DOHH2 (cell line): ENCODE data around the gene KCNMA1.

Experiments used
- H3F3A ChIP-seq: fragments of 200-600 bp; sonication (generic), shearing (Covaris generic); 2 replicates; pipeline ENCODE4 v1.6.0; 2016; ENCODE audit warnings: antibody characterized with exemption, mild to moderate bottlenecking; ENCODE audit not compliant: control insufficient read depth, insufficient read depth
- H3K27ac ChIP-seq: fragments of 200-600 bp; sonication (generic); 2 replicates; pipeline ENCODE4 v1.5.1; 2014; ENCODE audit warnings: low read depth, mild to moderate bottlenecking, low read length, moderate library complexity
- H3K27me3 ChIP-seq: fragments of 200-600 bp; sonication (generic); 2 replicates; pipeline ENCODE4 v1.6.1; 2014; ENCODE audit warnings: mild to moderate bottlenecking, low read length, mixed read lengths; ENCODE audit not compliant: control insufficient read depth
- H3K36me3 ChIP-seq: fragments of 200-600 bp; sonication (generic); 2 replicates; pipeline ENCODE4 v1.6.1; 2014; ENCODE audit warnings: mild to moderate bottlenecking, low read length, moderate library complexity, mixed read lengths; ENCODE audit not compliant: control insufficient read depth
- H3K4me1 ChIP-seq: fragments of 200-600 bp; sonication (generic); 2 replicates; pipeline ENCODE4 v1.6.1; 2014; ENCODE audit warnings: mild to moderate bottlenecking, low read length, mixed read lengths; ENCODE audit not compliant: control insufficient read depth
- H3K4me2 ChIP-seq: fragments of 200-600 bp; sonication (generic); 2 replicates; pipeline ENCODE4 v1.6.0; 2014; ENCODE audit warnings: mild to moderate bottlenecking, low read length, moderate library complexity
- H3K4me3 ChIP-seq: fragments of 200-600 bp; sonication (generic); 2 replicates; pipeline ENCODE4 v1.5.1; 2014; ENCODE audit warnings: mild to moderate bottlenecking, low read length, mixed read lengths
- H3K79me2 ChIP-seq: fragments of 200-600 bp; sonication (generic); 2 replicates; pipeline ENCODE4 v1.6.1; 2014; ENCODE audit warnings: mild to moderate bottlenecking, low read length, mixed read lengths; ENCODE audit not compliant: control insufficient read depth
- H3K9me2 ChIP-seq: fragments of 200-600 bp; sonication (generic); replicated peaks from 2 replicates; pipeline ENCODE4 v1.6.1; 2014; ENCODE audit warnings: mild to moderate bottlenecking, low read length, mixed read lengths; ENCODE audit not compliant: control insufficient read depth
- H3K9me3 ChIP-seq: fragments of 200-600 bp; sonication (generic); 2 replicates; pipeline ENCODE4 v1.6.1; 2014; ENCODE audit warnings: antibody characterized with exemption, low read length, mixed read lengths; ENCODE audit not compliant: control insufficient read depth, insufficient read depth
- H4K20me1 ChIP-seq: fragments of 200-600 bp; sonication (generic); 2 replicates; pipeline ENCODE4 v1.6.0; 2014; ENCODE audit warnings: low read depth, mild to moderate bottlenecking, antibody characterized with exemption, low read length, moderate library complexity; ENCODE audit not compliant: control insufficient read depth, insufficient read depth
- EZH2phosphoT487 ChIP-seq: fragments of 200-600 bp; sonication (generic); IDR thresholded peaks from 2 replicates; pipeline ENCODE4 v1.6.1; 2017; ENCODE audit warnings: borderline replicate concordance, mild to moderate bottlenecking, antibody characterized with exemption, low read length, moderate library complexity, mixed read lengths
- TF ChIP-seq, protein P1 (sequence below): fragments of 200-600 bp; sonication (generic); IDR thresholded peaks from one replicate; pipeline ENCODE4 v1.5.1; 2014; ENCODE audit warnings: antibody characterized with exemption, mild to moderate bottlenecking, low read depth, low read length; ENCODE audit not compliant: poor library complexity, severe bottlenecking

Gene KCNMA1

DNA sequence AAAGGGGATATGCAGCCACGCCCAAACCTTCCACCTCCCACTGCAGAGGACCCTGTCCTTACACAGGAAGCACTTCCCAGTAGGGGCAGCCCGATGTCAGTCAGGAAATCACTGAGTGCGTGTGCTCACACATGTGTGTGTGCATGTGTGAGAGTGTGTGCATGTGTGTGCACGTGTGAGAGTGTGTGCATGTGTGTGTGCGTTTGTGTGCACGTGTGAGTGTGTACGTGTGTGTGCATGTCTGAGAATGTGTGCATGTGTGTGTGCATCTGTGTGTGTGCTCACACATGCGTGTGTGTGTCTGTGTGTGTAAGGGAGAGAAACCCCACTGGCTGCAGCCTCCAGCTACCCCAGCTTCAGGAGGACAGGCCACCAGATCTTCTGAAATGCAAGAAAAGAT lies 229.3 kb downstream of the KCNMA1 start:
- H3K36me3 ChIP-seq: no peaks in the 10 kb centered on the region
- no peaks in the 10 kb centered on the region for H3K9me2 ChIP-seq
- TF ChIP-seq EZH2phosphoT487: no peak
- TF ChIP-seq, protein P1, sequence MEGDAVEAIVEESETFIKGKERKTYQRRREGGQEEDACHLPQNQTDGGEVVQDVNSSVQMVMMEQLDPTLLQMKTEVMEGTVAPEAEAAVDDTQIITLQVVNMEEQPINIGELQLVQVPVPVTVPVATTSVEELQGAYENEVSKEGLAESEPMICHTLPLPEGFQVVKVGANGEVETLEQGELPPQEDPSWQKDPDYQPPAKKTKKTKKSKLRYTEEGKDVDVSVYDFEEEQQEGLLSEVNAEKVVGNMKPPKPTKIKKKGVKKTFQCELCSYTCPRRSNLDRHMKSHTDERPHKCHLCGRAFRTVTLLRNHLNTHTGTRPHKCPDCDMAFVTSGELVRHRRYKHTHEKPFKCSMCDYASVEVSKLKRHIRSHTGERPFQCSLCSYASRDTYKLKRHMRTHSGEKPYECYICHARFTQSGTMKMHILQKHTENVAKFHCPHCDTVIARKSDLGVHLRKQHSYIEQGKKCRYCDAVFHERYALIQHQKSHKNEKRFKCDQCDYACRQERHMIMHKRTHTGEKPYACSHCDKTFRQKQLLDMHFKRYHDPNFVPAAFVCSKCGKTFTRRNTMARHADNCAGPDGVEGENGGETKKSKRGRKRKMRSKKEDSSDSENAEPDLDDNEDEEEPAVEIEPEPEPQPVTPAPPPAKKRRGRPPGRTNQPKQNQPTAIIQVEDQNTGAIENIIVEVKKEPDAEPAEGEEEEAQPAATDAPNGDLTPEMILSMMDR: no peak
- H3K4me3 ChIP-seq: no peak overlapping the region
- H3K27ac ChIP-seq: no peak overlapping the region
- H4K20me1 ChIP-seq: no peaks in the 10 kb centered on the region
- no peaks in the 10 kb centered on the region for H3F3A ChIP-seq
- no peaks in the 10 kb centered on the region for H3K79me2 ChIP-seq
- no peak overlapping the region for H3K4me2 ChIP-seq
- peaks cover 3% of the 10 kb centered on the region for H3K27me3 ChIP-seq
- no peaks in the 10 kb centered on the region for H3K4me1 ChIP-seq
- no peaks in the 10 kb centered on the region for H3K9me3 ChIP-seq

DNA sequence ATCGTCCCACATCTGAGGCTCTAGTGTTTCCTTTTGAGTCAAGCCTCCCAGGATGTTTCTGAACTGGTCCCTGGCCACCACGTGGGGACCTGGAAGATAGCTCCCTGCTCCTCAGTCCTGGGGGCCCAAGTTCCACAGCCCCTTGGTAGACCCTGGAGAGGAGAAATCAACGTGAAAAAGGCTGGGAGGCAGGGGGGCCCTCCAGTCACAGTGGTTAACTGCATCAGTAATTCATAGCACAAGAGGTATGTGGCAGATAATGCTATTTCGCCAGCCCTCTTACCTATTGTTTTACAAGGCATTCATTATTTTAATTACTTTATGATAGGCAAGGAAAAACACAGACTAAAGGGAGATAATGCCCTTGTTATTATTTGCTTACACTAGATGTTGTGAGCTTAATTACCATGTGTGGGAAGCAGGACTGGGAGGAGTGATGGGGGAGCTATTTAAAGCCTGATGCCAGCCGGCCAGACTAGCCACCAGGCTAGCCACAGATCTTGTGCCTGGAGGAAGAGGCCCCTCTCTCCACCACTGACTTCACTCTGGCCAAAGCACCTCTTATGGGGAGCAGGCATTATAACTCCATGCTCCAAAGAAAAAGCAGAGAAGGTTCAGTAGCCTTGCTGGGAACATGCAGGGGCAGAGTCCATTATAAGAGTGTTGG lies 230.7 kb downstream of the KCNMA1 start:
- no peaks in the 10 kb centered on the region for H3F3A ChIP-seq
- peaks cover 3% of the 10 kb centered on the region for H3K27me3 ChIP-seq
- H3K36me3 ChIP-seq: no peaks in the 10 kb centered on the region
- no peak overlapping the region for H3K4me3 ChIP-seq
- no peaks in the 10 kb centered on the region for H4K20me1 ChIP-seq
- H3K27ac ChIP-seq: no peak overlapping the region
- no peaks in the 10 kb centered on the region for H3K9me3 ChIP-seq
- no peak for TF ChIP-seq EZH2phosphoT487
- TF ChIP-seq, protein P1: no peak
- H3K79me2 ChIP-seq: no peaks in the 10 kb centered on the region
- H3K9me2 ChIP-seq: no peaks in the 10 kb centered on the region
- H3K4me2 ChIP-seq: no peak overlapping the region
- no peaks in the 10 kb centered on the region for H3K4me1 ChIP-seq

DNA sequence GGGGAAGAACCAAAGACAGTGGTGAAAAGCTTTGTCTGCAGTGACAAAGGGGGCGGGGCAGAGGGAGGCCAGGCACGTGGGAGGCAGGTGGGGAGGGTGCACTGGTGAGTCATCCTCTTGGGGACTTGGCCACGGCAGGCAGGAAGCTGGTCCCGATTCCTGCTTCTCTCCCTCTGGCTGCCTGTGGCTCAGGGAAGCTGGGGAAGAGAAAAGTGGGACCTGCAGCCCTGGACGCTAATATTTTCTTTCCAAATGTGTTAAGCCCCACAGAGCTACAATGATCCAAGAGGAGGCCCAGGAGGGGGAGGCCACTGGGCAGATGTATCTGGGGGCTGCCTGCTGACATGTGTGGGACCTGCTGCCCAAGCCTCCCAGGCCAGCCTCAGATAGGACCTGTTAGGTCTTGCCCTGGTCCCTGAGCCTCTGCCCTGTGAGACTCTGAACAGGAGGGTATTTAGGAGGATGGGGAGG lies 231.8 kb downstream of the KCNMA1 start:
- Histone ChIP-seq H3K9me3 (no peaks in the 10 kb centered on the region), H3K4me1 (no peaks in the 10 kb centered on the region), H3K79me2 (no peaks in the 10 kb centered on the region), H3K9me2 (no peaks in the 10 kb centered on the region), H3K36me3 (no peaks in the 10 kb centered on the region), H3F3A (no peaks in the 10 kb centered on the region), H3K27me3 (peaks cover 3% of the 10 kb centered on the region), H3K4me2 (no peak overlapping the region), H3K4me3 (no peak overlapping the region), H4K20me1 (no peaks in the 10 kb centered on the region), H3K27ac (no peak overlapping the region)
- TF ChIP-seq EZH2phosphoT487: no peak
- TF ChIP-seq, protein P1: no peak
